ENCODE measurements around the gene TNFRSF12A.
A peak's percentile ranks its signal among the peaks of the same experiment; 100 is the strongest.

TNFRSF12A gene

DNA sequence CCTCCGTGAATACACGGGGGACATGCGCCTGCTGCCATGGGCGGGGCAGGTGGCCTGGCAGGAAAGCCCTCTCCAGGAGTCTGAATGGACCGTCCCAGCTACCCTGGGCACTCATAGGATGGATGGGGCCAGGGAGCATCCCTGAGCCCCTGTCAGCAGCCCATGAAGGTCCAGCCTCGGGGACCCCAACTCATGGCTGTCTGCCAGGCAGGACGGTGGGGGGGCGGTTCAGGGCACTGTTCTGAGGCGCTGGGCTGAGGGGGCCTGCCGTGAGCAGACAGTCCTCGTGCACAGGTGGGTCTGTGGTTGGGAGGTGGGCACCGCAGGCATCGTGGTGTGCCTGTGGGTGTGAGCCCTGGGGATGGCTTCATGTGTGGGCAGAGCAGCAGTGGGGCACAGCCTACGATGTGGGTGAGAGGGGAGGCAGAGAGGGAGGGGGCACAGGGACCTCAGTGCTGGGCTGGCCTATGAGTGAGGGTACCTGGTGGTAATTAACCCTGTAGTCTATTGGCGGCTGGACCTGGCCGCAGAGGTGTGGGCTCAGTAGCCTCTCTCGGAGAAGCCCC, 33.5 kb upstream of the TNFRSF12A start:
- DNase-seq = no peak

DNA sequence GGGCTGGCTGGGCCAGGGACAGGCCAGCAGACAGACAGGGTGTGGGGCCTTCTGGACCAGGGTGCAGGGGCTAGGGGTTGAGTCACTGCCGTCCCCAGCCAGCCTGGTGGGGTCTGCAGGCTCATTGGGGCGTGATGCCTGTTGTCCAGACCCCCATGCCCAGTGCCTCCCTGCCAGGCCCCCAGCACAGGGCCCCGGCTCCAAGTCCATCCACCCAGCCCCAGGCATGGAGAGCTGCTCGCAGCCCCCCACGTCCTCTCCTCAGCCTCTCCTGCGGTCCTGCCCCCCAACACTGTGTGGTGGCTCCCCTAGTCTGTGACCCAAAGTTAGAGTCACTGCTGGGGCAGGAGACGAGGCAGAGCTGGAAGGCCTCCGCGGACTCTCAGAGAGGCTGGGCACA, 32.9 kb upstream of the TNFRSF12A start:
- no peak for DNase-seq

DNA sequence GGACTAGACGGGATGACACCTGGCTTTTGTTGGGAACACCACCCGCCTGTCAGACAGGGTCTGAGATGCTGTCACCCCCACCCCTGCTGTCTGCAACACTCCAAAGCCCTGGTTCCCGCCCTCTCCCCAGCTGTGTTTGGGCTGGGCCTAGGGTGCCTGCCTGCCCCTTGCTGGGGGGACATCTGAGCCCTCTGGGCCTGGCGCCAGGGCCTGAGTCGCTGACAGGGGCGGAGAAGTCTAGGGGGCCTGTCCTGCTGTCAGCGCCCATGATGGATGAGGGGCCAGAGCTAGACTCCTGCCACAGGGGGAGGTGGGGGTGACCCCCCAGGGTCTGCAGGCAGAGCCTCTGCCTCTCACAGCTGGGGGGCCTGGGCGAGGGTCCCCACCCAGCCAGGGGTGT, 32.3 kb upstream of the TNFRSF12A start:
- no peak for DNase-seq

DNA sequence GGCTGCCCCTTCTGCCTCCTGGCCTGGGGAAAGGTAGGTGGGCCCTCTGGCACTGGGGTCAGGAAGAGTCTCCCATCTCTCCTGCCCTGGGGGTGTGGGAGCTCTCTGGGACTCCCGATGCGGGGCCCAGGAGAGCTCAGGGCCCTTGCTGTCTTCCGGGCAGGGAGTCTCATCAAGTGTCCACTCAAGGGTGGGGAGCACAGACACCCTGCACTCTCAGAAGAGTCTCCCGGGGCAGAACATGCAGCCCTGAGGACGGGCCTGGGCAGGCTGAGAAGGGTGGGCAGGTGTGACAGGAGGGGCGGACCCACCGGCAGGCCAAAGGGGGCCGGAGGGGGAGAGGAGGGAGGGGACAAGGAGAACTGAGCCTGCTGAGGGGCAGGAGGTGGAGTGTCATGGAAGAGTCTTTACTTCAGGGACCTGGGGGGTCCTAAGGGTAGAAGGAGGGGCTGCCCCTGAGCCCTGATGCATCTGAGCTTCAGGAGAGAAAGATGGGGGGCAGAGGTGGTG, 31.5 kb upstream of the TNFRSF12A start:
- no peak for DNase-seq

DNA sequence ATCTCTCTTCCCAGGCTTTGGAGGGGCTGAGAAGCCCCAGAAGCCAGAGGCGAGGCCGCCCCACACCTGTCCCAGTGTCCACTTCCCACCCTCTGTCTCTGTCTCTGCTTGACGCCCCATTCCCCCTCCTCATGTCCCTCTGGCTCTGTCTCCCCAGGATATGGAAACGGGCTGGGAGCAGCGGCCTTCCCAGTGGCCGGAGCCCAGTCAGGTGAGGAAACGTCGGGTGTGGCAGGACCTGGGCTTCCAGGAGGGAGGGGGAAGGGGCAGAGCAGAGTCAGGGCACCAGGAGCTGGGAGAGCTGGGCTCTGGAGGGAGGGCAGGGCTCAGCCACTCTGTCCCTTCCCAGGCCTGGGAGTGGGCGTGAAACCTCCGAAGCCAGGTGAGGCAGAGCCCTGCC, 29.3 kb upstream of the TNFRSF12A start:
- no peak for DNase-seq

DNA sequence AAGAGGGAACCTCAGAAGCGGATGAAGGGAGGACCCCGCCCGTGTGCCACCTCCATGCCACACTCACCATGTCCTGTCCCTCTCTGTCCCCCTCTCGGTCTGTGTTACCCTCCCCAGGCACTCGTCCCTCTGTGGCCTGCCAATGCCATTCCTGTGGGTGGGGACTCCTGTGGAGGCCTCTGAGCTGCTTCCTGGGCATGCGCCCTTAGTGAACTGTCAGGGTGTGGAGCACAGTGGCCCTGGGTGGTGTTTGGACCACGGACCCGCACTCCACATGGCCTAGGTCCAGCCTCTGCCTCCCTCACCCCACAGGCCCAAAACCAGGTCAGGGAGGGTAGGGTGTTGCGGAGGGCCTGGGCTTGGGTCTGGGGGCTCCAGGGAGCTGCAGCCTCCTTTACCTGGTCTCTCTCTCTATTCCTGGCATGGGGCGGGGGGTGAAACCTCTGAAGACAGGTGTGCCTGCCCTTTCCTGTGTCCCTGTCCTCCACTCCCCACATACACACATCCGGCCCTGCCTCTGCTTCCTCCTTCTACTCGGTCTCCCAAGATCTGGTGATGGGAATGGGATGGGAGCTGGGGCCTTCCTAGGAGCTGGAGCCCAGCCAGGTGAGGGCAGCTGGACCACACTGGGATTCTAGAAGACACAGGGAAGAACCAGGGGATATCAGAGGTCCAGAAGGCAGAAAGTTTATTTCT, 28.5 kb upstream of the TNFRSF12A start:
- DNase-seq = no peak

DNA sequence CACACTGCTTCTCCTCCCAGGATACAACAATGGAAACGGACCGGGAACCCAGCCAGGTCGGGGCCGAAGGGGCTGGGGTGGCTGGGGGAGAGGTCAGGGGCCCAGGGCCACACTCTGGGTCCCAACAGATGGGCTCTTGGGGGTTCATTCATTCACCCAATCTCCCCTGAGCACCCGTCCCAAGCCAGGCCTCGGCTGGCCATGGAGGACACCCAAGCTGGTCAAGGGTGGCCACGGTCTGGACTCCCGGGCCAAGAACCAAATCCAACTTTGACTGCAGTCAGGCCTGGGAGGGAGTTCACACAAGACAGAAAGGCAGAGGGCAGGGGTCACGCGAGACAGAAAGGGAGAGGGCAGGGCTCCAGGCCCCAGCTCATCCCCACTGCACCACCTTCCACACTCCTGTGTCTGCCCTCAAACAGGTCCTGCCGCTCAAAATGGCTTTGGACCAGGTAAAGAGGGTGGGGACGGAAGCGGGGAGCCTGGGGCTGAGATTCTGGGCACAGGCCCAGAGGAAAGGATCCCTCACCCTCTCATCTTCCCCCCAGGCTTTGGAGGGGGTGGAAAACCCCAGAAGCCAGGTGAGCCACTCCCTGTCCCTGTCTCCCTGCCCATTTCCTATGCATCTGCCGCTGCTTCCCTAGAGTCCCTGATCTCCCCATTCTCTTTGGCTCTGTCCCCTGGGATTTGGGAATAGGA, 27.6 kb upstream of the TNFRSF12A start:
- no peak for DNase-seq

DNA sequence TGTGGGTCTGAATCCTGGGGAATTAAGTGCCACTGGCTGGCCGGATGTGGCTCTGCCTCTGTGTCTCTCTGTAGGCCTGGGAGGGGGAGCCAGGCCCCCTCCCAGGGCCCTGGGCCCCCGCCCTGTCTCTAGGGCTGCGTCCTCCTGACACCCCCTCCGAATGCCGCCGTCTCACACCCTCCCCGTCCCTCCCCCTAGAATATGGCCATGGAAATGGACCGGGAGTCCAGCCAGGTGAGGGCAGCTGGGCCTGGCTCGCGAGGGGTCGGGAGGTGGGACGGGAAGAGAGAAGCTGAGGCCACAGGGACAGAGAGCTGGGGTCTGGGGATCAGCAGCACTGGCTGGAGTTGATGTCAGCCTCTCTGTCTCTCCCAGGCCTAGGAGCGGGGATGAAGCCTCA, 23.9 kb upstream of the TNFRSF12A start:
- DNase-seq = no peak

DNA sequence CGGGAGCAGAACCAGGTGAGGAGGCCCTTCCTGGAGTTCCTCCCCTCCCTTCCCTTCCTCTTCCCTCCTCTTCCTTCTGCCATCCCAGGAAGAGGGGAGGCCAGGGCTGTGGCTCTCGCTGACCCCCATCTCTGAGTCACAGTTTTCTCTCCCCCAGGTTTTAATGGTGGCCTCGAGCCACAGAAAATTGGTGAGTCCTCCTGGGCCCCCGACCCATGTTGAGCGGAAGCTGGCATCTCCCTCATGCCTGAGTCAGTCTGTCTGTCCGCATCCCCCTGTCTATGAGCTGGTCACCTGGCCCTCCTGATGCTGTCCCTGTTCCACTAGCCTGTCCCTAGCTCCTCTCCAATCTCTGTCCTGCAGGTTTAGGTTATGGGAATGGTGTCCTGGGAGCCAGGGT, 20.2 kb upstream of the TNFRSF12A start:
- DNase-seq = no peak

DNA sequence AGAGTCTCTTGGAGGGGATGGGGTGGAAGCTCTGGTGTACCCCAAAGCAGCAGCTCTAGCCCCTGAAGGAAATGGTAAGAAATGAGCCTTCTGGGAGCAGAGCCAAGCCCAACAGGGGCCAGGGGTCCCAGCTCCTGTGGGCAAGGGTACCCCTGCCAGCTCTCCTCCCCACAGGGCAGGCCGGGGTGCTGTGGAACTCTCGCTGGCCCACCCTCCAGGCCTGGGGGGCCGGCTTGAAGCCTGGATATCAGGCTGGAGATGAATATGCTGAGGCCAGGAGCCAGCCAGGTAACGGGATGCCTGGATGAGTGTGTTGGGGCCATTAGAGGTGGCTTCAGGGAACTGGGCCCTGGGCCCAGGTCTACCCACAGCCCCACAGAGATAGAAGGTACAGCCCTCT, 19.6 kb upstream of the TNFRSF12A start:
- no peak for DNase-seq

DNA sequence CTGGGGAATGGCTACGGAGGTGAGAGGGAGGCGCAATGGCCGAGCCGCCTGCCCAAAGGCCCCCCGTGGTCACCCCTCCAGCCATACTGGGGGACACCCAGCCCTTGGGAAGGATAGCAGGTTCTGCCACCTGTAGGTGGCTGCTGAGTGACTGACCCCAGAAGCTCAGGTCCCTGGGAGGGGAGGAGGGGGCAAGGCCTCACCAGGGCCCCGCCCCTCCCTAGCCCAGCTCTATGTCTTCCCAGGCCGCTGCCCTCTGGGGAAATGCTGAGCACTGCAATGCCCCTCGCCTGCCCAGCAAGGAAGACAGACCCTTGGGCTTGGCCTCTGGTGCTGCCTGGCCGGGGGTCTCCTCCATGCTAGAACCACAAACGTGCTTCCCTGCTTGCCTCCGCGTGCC, 18.9 kb upstream of the TNFRSF12A start:
- no peak for DNase-seq

DNA sequence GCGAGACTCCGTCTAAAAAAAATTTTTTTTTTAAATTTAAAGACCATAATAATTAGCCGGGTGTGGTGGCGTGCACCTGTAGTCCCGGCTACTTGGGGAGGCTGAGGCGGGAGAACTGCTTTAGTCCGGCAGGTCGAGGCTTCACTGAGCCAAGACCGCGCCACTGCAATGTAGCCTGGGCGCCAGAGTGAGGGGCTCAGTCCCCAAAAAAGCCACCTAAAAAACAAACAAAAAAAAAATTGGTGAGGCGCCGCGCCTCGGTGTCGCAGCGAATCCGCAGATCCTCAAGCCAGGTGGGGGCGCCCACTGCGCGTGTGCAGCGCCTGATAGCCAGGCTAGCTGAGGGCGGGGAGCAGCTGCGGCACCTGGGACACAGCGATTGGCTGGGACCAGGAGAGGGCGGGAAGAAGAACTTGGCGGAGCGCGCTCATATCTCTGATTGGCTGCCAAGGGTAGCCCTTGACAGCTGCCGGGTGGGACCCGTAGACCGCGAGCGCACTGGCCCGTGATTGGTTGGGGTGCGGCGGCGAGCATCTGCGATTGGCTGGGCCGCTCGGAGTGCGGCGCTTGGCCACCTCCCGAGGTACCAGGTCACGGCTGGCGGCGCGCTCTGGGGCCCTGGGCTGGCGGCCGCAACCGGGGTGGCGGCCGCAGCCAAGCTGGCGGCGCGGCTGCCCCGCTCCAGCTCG, 16.4 kb upstream of the TNFRSF12A start:
- peak; percentile 85 to 86 for DNase-seq

DNA sequence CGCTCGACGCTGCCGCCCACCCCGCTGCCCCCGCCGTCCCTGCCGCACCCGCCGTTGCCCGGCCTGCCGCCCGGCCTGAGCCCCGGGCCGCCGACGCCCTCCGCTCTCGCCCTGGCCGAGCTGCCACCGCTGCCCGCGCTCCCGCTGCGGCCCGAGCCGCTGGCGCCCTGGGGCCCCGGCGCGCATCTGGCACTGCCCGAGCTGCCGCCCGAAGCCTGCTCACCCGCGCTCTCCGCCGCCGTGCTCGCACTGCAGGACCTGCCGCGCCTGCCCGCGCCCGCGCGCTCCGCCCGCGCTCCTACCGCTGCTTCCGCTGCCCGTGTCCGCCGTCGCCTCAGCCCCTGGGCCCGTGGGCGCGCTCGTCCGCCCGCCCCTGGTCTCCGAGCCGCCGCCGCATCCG, 15.8 kb upstream of the TNFRSF12A start:
- DNase-seq = no peak

DNA sequence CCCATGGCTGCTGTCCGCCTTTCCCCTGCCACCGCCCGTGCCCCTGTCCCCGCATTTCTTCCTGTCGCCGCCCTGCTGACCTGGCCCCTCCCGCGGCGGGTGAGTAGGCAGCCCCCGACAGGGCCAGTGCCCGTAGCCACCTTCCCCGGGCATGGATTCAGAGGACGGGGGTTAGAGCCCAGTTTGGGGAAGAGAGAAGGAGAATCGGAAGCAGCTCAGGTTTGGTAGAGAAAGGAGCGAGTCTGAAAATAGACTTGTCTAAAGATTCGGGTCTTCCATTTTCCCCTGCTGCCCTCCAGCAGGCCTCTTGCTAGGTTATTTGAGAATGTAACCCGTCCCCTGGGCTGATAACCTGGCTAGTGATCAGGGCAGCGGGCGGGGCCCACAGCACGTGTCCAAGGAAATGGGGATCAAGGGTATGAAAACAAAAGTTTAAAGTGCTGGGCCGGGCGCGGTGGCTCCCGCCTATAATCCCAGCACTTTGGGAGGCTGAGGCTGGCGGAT, 15.3 kb upstream of the TNFRSF12A start:
- peak in 1 of 2 experiments; percentile 2 for DNase-seq

DNA sequence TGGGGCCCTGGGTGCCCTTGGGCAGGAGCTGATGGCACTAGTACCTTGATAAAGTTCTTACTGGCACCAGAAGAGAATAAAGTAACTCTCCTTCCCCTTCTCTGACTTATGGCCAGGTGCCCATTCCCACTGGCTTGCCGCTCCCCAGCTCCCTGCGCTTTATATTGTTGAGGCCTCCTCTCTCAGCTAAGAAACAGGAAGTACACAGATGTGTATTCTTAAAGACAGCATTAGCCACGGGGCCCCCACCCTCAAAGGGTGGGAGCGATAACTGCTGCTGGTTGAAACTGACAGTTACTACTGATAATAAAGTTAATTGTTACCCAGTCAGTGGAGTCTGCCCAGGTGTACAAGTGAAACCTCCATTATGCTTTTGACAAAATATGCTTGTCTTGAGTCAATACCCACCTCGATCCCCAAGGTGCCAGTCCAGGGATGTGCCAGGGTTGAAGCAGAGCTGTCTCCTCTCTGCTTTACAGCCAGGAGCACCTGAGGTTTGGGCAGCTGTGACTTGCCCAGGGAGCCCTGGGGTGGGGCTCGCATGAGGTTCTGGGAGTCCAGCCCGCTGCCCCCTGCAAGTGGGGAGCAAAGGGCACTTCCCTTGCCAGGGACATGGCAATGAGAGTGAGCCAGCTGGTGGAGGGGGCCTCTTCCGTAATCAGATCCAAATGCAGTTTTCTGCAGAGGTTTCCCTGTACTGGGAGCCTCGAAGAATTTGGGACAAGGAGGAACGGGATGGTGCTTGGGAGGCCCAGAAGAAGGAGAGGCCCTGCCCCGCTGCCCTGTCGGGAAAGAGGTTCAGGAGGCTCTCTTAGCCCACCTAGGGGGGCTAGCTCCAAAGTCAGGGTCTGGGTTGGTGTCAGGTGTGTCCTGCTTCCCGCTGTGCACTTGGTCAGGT, 12.9 kb upstream of the TNFRSF12A start:
- DNase-seq = peak; percentile 27 to 46

DNA sequence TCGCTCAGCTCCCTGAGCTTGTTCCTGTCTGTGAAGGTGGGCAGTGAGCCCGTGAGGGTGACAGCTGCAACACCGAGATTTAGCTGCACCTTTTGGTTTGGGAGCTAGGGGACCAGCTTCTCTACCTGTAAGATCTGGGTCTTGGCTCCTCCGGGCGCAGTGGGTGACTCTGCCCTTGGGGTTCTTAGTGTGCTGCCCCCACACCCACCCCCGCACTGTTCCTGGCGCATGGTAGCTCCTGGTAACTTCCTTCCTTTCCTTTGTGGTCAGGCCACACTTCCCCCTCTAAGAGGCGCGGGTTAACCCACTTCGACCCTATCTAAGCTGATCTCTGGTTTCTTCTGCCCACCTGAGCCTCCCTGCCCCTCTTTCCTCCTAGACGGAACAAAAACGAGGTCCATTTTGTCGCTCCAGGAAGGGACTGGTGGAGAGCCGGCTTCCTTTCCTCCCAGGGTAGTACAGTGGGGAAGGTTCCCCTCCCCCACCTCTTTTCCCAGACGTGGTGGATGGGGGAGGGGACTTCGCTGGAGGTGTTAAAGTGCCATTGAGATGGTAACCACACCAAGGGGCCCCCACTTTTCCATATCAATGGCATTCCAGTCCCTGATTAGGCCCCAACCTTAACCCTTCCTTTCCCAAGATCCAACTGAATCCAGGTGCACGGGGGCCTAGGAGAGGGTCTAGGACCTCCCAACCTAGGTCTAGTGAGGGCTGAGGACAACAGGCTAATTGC, 12.0 kb upstream of the TNFRSF12A start:
- DNase-seq = peak; percentile 16 to 43

DNA sequence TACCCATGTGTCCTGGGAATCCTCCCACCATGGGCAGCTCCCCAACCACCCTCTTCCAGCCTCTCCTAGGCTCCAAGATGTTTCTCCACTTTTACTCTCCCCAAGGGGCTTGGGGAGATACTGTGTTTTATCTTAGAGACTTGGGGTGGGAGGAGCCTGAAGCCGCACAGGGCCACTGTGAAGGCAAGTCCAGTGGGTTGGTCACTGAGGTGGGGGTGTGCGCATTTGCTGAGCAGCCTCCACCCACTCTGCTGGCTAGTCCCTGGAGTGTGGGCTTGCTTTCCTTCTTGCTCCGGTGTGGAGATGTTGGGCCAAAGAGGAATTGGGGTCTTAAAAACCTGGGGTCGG, 11.5 kb upstream of the TNFRSF12A start:
- no peak for DNase-seq

DNA sequence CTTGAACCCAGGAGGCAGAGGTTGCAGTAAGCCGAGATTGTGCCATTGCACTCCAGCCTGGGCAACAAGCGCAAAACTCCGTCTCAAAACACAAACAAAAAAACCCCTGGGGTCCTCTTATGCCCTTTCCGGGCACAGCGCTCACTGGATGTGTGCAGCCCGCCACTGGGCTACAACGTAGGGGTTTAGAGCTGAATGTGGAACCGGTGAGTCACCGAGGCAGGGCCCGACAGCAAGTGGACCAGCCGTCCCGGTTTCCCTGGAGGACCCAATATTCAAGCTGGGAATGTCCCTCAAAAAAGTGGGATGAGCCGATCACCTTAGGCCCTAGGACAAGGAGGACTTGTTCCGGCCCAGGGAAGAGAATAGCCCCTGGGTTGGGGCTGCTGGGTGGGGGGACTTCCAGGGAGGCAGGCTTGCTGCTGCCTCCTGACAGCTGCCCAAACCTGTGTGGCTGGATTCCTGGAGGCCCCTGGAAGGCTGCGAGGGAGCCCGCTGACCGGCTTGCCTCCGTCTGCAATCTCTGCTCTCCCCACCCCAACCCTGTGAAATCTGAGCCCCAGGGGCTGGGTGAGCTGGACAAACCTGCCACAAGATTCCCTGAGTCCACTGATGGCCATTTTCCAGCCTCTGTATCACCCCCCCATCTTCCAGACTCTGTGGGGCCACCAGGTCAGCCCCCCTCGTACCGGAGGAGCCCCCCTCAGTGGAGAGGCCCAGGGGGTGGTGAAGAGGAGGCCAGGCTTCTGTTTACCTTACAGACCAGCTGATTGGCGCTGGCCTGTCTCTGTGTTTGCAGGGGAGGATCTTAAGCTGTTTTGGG, 10.4 kb upstream of the TNFRSF12A start:
- no peak for DNase-seq

DNA sequence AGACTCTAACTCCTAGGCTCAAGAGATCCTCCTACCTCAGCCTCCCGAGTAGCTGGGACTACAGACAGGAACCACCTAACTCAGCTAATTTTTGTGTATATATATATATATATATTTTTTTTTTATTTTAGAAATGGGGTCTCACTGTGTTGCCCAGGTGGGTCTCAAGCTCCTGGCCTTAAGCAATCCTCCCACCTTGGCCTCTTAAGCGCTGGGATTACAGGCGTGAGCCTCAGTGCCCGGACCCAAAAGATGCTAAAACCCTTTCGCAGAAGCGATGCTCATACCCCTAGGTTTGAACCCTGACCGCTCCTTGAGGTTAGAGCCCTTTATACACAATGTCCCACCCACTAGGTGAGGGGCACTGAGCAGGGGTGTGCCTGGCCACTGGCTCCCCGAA, 9.7 kb upstream of the TNFRSF12A start:
- no peak for DNase-seq

DNA sequence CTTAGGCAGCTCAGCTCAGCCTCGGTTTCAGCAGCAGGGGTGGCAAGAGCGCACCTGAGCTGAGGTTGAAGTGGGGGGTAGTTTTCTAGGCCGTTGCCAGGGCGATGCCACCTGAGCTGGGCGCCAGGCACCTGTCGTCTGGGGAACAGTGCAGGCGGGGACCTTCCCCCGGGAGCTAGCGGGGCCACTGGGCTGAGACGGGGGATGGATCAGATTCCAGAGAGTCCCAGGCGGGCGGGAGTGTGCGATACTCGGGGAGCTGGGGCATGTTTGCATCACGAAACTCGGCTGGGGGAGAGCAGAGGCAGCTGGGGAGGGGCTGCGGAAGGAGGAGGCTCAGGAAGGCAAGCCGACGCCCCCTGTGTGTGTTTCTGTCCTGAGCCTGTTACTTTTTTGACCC, 7.9 kb upstream of the TNFRSF12A start:
- no peak for DNase-seq
